Prostate gland (tissue), 2 donors: ENCODE measurements around the gene RECQL.

Experiments used
- CTCF ChIP-seq, 4 experiments: fragments of 200-600 bp in 2 of 4; fragments of 450-650 bp in 2 of 4; sonication (generic) in 2 of 4; IDR thresholded peaks; 1 replicate in 3 of 4; 2 replicates in 1 of 4; pipeline ENCODE4 v1.5.1; 2016 to 2019; ENCODE audit warnings: antibody characterized with exemption in 4 of 4, mild to moderate bottlenecking in 2 of 4, moderate library complexity in 2 of 4
- POLR2A ChIP-seq: fragments of 450-650 bp; IDR thresholded peaks from one replicate; pipeline ENCODE4 v1.6.1; 2016; ENCODE audit warnings: antibody characterized with exemption, mild to moderate bottlenecking

DNA sequence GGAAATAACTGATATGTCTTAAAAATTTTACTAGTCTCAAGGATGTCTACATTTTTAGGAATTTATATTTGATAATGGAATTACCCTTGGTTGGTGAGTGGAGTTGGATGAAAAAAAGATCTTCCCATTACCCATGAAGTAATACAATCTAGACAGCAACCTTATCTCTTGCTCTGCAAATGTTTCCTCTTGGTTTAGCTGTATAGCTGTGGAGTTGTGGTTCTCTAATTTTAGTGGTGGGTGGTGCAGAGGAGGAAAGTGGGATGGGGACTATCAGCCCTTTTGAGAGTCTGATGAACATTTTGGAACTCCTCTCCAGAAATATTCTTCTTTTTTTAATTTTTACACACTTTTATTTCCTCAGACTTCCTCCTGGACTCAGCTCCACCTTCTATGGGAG lies 41.7 kb upstream of the RECQL start:
- TF ChIP-seq CTCF (IDR thresholded peaks at IDR 0.05) = no peak
- no peak for TF ChIP-seq POLR2A
